Fibroblast of upper back skin (primary cell): Measurements from ENCODE around the gene SLC18A2.
"Not testable (repeated sequence)": the region's sequence is repeated elsewhere in the genome, so short reads cannot be mapped to it uniquely, and the experiment has no call there.

ENCODE experiments used
- DNase-seq: peaks from one replicate; pipeline ENCODE4 v3.0.0-alpha.2; 2013

The SLC18A2 gene

DNA sequence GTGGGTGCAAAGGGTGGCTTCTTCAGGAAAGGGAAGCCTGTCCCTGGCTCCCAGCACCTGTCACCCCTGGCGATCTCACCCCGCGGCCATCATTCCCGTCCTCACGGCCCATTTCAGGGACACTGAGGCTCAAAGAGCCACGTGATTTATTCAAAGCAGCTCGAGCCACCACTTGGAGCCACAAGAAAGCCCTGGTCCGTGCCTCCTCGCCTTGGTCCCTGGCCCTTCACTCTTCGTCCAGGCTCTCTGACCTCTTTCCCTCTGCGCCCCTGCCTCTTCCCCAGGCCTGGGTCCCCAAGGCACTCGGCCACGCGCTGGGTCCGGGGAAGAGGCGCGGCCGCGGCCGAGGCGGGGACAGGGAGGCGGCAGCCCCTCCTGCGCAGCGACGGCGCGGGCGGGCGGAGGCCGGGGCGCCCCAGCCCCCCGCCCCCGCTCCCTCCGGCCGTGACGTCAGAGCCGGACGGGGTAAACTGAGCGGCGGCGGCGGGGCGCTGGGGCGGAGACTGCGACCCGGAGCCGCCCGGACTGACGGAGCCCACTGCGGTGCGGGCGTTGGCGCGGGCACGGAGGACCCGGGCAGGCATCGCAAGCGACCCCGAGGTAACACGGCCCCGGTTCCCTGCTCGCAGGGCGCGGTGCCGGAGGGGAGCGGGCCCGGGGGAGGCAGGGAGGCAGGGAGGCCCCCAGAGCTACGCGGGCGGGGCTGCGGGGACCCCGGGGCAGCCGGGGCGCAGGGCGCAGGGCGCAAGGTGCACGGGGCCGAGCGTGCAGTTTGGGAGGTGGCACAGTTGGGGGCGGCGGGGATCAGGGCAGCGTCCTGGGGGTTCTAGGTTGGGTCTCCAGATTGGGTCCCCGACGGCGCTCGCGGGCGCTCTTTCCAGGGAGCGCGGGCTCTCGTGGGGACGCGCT lies at the start of gene SLC18A2:
Gene SLC18A2, plus strand, starts transcription at position 494 of the 909 bp plus-strand sequence. CDS start 580 bp downstream, outside the sequence.
- no peak for DNase-seq

DNA sequence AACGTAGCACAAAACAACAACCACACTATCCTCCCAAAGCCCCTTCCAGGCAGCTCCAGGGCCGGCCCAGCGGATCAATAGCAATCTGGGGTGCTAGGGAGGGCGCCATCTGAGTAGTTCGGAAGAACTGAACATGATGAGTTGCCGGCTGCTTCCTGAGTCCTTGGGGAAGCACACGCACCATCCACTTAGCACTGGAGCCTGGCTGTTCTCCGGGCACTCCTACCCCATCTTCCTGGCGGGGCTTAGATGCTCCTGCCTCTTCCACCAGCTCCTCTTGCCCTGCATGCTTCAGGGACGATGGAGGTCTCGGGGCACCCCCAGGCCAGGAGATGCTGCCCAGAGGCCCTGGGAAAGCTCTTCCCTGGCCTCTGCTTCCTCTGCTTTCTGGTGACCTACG lies 43.7 kb upstream of the SLC18A2 start, which contains the start of gene KCNK18:
Gene KCNK18, plus strand, starts transcription at position 301 of the 400 bp plus-strand sequence. Its CDS starts 0 bp downstream, at position 301.
- DNase-seq = no peak

DNA sequence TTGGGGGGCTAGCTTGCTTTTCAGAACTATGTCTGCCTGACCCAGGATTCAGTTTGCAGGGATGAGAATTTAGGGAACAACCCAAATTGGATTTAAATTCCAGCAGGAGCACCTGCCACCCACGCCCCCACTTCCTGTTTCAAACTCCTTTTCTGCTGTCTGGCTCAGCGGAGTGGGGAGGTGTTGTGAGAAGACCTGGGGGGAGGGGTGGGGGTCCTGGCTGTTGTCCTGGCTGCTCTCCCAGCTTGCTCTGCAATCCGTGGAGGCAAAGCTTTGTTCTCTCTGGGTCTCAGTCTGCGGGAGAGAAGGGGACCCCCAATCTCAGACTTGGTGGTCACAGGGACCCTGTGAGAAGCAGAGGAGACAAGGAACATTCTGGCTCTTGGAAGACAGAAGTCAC lies 42.8 kb upstream of the SLC18A2 start:
- no peak for DNase-seq

DNA sequence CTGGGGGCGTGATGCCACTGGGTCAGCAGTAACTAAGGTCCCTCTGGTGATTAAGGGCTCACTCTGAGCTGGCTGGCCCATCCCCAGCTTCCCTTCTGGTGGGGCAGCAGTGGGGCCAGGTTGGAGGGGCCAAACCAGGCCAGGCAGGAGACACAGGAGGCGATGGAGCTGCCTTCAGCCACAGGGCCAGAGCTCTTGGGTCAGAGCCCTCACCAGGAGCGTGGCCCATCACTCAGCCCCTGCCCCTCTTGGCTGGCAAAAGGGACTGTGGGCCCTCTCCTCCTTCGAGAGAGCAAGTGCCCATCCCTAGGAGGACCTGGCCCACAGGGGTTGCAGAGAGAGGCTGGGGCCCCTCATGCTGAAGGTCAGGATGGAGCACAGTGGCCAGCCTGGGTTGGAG lies 39.1 kb upstream of the SLC18A2 start:
- DNase-seq = no peak

DNA sequence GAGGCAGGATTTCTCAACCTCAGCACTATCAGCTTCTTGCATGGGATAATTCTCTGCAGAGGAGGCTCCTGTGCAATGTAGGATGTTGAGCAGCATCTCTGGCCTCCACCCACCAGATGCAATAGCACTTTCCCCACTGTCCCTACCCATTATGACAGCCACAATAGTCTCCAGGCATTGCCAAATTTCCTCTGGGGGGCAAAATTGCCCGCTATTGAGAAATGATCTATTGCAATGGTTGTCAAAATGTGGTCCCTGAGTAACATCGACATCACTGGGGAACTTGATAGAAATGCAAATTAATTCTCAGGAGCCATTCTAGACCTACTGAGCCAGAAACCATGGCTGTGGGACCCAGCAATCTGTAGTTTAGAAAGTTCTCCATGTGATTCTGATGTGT lies 36.6 kb upstream of the SLC18A2 start:
- DNase-seq = no peak

DNA sequence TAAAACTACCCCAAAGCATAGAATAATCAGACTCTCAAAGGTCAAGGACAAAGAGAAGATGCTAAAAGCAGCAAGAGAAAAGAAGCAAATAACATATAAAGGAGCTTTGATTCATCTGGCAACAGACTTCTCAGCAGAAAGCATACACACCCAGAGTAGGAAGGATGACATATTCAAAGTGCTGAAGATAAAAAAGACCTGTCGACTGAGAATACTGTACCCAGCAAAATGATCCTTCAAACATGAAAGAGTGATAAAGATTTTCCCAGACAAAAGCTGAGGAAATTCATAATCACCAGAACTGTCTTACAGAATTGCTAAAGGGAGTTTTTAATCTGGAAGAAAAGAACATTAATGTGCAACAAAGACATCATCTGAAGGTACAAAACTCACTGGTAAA lies 28.7 kb upstream of the SLC18A2 start:
- DNase-seq = no peak

DNA sequence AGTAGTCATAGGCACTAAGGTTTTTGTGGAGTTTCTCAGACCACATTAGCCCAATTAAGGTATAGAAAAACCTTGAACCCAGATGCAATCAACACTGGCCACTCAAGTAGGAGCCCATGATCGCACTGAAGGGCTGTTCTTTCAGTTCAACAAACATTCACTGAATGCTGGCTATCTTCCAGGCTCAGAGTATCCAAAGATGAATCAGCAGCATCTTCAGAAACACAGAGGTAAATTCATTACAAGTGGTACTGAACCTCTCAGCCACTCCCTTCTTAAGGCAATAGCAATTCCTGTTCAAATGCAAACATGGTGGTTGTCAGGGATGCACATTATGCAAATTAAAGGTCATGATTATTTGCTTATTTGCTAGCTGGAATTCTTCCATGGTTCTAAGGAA lies 26.5 kb upstream of the SLC18A2 start:
- peak; percentile 19 for DNase-seq

DNA sequence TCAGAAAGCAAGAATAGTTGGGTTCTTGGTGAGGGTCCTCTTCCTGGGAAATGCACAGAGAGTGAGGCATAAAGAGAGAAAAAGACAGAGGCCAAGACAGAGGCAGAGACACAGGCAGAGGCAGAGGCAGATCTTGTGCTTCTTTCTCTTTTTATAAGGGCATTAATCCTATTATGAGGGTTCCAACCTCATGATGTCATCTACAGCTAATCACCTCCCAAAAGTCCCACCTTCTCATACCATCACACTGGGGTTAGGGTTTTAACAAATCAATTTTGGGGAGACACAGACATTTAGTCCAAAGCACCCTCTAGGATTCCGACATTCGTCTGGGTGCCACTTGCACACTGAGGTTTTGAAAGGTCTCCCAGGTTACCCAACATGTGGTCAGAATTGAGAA lies 25.8 kb upstream of the SLC18A2 start:
- DNase-seq = no peak

DNA sequence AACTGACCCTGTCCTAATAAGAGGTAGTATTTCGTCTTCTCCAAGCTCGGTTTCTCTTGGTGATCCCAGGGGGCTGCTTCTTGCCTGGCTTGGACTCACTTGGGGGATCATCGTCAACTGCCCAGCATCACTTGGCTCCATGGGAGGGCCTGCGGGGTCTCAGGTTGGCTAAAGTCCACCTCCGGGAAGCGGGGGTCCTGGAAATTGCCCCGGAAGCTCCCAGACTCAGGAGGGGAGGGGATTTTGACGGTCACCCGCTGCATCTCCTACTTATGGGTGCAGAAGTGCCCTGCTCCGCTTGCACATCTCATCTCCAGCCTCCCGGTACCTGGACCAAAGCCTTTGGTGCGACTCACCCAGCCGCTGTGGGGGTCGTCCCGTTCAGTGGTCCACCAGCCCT lies 24.9 kb upstream of the SLC18A2 start:
- no peak for DNase-seq

DNA sequence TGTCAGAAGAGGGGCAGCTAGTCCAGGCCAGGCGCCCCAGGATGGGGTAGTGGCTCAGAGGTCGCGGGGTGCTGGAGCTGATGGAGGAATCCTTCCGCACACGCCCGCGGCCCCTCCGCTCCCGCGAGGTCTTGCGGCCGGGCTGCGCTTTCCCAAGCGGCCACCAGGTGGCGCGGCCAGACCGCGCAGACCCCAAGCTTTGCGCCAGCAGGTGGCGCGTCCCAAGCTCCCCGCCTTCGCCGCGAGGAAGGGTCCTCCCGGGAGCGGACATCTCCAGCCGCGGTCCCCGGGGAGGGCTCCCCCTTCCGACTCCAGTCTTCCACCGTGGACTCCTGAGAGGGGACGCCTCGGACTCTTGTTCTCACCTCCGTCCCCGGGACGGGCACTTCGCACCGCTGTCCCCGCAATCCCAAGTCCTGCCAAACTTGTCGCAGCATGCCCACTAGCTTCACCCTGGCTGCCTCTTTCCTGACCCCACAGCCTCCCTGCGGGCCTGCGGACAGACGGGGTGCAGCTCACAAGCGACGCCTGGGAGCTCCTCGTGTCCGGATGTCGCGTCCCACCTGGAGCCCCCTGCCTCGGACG lies 24.2 kb upstream of the SLC18A2 start:
- peak; percentile 53 for DNase-seq

DNA sequence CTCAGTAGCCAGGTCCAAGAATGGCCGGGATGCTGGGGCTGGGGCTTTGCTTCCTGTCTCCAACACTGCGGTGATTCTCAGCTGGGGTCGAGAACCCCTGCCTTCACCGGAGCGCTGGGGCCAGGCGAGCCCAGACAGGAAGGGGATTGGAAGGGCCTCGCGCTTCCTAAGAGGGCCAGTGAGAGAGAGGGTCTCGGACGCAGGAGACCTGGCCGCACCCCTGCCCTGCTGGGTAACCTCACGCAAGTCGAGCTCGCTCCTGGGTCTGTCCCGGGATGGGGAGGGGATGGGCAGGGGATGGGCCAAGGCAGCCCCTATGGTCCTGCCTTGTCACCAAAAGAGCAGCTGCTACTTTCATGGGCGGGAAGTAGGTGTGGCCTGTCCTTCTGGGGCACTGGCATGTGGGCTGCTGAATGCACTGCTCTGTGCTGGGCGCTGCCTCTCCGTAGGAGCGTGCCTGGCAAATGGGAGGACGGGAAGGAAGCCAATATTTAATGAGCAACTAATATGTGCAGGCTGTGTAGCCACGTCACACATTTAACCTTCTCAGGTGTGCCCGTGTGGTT lies 23.6 kb upstream of the SLC18A2 start:
- DNase-seq = peak; percentile 5

DNA sequence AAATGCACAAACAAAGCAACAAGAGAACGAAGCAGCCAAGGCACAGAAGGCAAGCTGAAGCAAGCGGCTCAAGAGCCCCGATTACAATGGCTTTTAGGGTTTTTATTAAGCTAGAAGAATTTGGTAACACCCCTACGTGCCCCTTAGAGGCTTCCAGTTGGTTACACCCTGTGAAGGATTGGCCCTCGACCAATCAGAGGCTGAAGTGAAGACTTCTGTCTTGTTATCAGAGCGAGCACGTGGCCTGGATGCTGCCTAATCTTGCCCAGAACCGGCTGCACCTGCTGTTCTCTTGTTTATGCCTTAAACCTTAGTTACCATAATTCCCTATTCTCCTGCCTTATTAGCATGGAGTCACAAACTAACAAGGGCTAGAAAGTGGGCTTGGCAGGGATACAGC lies 22.3 kb upstream of the SLC18A2 start:
- no peak for DNase-seq

DNA sequence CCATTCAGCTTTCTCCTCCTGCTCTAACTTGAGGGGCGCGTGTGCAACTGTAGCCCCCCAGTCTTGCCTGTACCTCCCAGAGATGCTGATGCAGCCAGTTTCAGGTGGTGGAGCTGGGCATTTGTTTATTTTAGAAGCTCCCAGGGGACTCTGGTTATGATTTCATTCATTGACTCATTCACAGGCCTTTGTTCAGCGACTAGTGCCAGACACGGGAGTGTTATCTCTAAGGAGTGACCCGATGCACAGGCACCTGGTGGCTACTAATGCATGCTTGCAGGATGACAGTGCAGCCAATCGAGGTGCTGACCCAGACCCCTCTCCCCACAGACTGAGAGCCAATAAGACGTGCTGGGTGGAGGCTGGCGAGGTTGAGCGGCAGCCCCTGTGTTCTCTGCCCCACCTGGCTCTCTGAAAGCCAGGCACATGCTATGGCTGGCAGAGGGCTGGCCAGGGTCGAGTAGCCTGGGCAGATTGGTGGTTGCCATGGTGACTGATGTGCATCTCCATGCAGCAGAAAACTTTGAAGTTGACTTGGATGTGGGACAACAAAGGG lies 19.7 kb upstream of the SLC18A2 start:
- peak; percentile 5 for DNase-seq

DNA sequence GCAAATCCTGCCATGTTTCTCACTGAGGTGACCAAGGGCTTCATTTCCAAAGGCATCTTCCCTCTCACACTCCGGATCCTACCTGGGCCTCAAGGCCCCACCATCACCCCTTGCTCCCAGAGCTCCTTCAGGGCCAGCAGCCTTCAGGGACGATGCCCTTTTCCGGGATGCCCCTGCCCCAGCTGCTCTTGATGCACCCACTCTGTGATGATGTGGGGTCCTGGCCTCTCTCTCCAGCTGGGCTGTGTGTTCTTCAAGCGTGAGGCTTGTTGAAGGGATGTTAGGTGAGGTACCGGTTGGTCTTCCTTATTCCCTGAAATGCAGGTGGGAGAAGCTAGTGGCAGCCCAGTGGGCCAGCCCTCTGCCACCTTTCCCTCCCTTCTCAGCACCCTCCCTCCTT lies 18.4 kb upstream of the SLC18A2 start:
- no peak for DNase-seq

DNA sequence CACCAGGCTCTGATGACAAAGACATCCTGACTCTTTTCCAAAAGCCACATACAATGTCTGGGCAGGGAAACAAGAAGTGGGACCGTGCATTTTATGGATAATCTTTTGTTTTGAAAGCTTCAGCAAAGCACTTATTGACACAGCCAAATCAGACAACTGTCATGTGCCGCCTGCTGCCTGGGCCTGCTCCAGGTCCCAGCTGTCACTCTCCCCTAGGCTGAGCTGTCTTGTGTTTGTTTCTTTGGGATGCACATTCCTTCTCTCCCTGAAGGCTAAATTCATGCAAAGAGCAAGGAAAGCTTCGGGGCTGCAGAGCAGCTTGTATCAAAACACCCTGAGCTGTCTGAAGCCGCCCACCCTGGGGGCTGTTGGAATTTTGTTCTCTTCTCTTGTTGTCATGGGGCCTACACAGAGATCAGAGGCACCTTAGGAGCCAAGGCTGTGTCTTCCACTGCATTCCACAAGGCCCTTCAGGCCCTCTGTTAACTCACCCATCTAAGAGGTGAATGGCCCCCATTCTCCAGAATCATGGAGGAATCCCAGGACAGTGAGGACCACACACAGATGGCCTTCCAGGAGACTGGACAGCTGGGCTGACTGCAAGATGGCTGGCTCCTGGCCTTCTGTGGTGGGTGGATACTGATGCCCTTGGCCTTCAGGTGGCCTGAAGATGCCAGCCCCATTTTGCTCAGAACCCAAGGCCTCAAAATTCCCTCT lies 17.8 kb upstream of the SLC18A2 start:
- DNase-seq = no peak

DNA sequence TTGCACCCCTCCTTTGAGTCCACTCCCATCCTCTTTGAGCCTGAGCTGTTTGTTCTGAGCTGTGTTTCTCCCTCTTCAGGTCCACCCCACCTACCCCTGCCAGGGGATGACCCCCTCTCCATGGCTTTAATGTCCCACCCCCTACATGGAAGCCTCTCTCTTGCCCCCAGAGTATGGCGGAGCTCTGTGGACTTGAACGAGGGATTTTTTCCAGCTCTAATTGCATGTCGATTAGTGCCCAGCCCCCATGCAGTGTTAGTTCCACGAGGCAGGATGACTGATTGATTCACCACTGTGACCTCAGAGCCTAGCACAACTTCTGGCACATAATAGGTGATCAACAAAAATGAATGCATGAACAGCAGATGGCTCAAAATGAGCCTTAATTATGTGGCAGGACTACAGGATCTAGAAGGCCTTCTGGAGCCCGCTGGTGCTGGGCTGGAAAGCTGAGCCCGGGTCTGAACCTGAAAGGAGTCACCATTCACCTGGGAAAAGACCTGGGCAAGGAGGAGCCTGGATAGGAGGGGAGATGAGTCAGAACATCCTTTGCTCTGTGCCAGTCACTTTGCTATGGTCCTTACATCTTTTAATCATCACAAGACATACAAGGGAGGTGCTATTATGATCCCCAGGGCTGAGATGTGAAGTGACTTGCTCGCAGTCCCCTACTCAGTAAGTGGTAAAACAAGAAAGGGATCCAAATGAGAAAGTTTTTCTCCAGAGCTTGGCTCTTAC lies 17.1 kb upstream of the SLC18A2 start:
- DNase-seq = no peak

DNA sequence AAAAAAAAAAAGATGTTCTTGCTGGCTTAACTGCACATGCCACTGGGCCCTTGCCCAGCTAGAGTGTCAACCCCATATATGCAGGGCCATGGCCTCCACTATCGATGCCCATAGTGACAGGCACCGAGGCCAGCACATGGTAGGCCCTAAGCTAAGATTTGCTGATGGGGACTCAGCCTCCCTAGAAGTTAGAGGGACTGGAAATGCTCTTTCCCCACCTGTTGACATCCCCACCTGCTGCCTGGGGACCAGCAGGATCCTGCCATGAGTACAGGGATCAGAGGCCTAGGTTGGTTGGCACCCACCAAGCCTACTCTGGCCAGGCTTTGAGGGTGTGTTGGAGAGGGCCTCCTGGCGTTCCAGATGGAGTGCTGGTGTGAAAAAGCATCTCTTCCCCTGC lies 16.0 kb upstream of the SLC18A2 start:
- DNase-seq = no peak

DNA sequence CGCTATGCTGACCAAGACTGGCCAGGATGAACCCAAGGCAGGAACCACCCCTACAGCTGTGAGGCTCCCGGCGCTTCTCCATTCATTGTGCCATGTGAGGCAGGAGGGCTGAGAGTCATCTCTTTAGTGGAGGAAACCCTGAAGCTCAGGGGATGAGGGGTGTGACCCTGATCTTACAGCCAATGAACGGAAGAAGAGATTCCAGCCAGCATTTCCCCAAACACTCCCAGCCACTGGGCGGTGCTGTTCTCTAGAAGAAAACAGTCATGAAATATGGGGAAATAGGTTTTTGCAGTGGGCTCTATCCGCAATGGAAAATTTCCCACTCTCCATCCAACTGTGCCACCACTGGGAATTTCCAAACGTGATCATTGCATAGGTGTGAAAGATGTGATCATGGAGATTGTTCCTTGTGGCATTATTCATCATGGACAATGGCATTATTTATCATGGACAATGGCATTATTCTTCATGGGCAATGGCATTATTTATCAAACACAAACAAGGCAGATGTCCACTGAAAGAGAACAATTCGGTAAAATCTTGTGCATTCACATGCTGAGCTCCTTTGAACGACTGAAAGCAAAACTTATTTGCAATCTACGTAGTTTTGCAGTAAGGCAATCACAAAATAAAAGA lies 14.0 kb upstream of the SLC18A2 start:
- peak; percentile 24 for DNase-seq

DNA sequence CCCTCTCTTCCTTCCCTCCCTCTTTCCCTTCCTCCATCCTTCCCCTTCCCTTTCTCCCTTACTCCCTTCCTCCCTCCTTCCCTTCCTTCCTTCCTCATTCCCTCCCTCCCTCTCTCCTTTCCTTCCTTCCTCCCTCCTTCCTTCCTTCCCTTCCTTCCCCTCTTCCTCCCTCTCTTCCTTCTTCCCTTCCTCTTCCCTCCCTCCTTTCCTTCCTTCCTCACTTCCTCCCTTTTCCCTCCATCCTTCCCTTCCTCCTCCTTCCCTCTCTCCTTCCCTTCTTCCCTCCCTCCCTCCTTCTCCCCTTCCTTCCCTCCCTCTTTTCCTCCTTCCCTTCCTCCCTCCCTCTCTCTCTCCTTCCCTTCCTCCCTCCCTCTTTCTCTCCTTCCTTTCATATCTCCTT lies 12.7 kb upstream of the SLC18A2 start:
- DNase-seq = no peak

DNA sequence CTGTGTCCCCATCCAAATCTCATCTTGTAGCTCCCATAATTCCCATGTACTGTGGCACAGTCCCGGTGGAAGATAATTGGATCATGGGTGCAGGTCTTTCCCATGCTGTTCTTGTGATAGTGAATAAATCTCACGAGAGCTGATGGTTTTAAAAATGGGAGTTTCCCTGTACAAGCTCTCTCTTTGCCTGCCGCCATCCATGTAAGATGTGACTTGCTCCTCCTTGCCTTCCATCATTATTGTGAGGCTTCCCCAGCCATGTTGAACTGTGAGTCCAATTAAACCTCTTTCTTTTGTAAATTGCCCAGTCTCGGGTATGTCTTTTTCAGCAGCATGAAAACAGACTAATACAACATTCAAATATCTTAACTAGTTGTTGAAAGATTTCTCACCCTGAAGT lies 10.8 kb upstream of the SLC18A2 start:
- DNase-seq = not testable (repeated sequence)

DNA sequence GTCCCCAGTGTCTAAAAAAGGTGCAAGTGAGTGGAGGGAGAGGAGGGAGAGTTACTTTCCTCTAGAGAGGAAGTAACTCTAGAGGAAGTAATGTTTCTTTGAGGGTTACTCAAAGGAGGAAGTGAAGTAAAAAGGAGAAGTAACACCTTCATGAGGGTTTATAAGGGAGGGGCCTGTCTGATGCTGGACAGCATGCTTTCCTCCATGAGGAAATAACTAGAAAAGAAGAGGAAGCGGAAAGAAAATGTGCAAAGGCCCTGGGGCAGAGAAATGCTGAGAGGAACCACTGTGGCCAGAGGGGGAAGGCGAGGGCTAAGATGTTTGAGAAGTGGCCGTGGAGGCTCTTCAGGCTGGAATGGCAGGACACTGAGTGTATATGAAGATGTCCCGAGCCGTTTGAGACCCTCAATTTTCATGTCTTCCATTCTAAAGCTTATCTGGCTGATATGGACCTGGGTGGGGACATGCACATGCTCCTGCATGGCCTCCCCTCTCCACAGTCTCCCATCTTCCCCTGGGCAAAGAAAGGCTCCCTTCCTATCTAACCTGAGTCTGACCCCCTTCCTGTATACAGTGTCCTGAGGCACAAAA lies 3.4 kb upstream of the SLC18A2 start:
- DNase-seq = no peak
